SK-N-MC (cell line): ENCODE data around the gene DHX8.
"Not testable (repeated sequence)": the region's sequence is repeated elsewhere in the genome, so short reads cannot be mapped to it uniquely, and the experiment has no call there.

ENCODE experiments used
- DNase-seq: peaks from one replicate; pipeline ENCODE4 v3.0.0-alpha.2; 2011; ENCODE audit warnings: low read depth, low spot score
- H3K27ac ChIP-seq: fragments of 200-600 bp; sonication (generic); 2 replicates; pipeline ENCODE4 v1.5.1; 2016; ENCODE audit warnings: mixed run types
- H3K36me3 ChIP-seq: fragments of 200-600 bp; sonication (generic); 2 replicates; pipeline ENCODE4 v1.6.1; 2017; ENCODE audit warnings: antibody characterized with exemption, low read length, mixed read lengths; ENCODE audit not compliant: insufficient read depth
- H3K4me3 ChIP-seq: fragments of 200-600 bp; sonication (generic); 2 replicates; pipeline ENCODE4 v1.5.1; 2016
- H3K9ac ChIP-seq: fragments of 200-600 bp; sonication (generic); 2 replicates; pipeline ENCODE4 v1.8.0; 2017; ENCODE audit warnings: mixed run types, mixed read lengths; ENCODE audit not compliant: insufficient read length
- H3K9me3 ChIP-seq: fragments of 200-600 bp; sonication (generic); 2 replicates; pipeline ENCODE4 v1.6.1; 2017; ENCODE audit warnings: low read depth, mild to moderate bottlenecking, antibody characterized with exemption, low read length, moderate library complexity, mixed read lengths
- EZH2 ChIP-seq: fragments of 200-600 bp; sonication (generic); IDR thresholded peaks from one replicate; pipeline ENCODE4 v1.6.1; 2017; ENCODE audit warnings: antibody characterized with exemption
- FOXP2 ChIP-seq: optimal IDR thresholded peaks from 2 replicates; pipeline ENCODE3; 2011; ENCODE audit warnings: mild to moderate bottlenecking, moderate library complexity; ENCODE audit not compliant: insufficient read depth; ENCODE audit errors: extremely low read length, control extremely low read depth
- POLR2AphosphoS5 ChIP-seq: IDR thresholded peaks from 2 replicates; pipeline ENCODE4 v1.6.1; 2012; ENCODE audit warnings: mild to moderate bottlenecking, low read depth, low read length, borderline replicate concordance

DHX8 gene

GRCh38 chr17:43456029-43456428 lies 27.7 kb upstream of the DHX8 start:
- Histone ChIP-seq H3K36me3 (no peaks in the 10 kb centered on the region), H3K4me3 (no peak overlapping the region), H3K9ac (no peak overlapping the region), H3K9me3 (no peaks in the 10 kb centered on the region), H3K27ac (no peak overlapping the region)
- no peak for TF ChIP-seq FOXP2
- no peak for TF ChIP-seq EZH2
- TF ChIP-seq POLR2AphosphoS5, result no peak
- no peak for DNase-seq

GRCh38 chr17:43456661-43457361 lies 27.0 kb upstream of the DHX8 start:
- no peak overlapping the region for H3K27ac ChIP-seq
- no peak for DNase-seq
- TF ChIP-seq POLR2AphosphoS5 (no peak), EZH2 (no peak), FOXP2 (no peak)

GRCh38 chr17:43457362-43457692 lies 26.4 kb upstream of the DHX8 start:
- H3K9ac ChIP-seq, result no peak overlapping the region
- no peaks in the 10 kb centered on the region for H3K9me3 ChIP-seq
- H3K27ac ChIP-seq, result no peak overlapping the region
- no peaks in the 10 kb centered on the region for H3K36me3 ChIP-seq
- H3K4me3 ChIP-seq, result no peak overlapping the region
- no peak for DNase-seq
- TF ChIP-seq FOXP2, result no peak
- no peak for TF ChIP-seq EZH2
- TF ChIP-seq POLR2AphosphoS5, result no peak

More at GRCh38 chr17:43456661-43457361, 27.0 kb upstream of the DHX8 start:
- H3K9me3 ChIP-seq, result no peaks in the 10 kb centered on the region
- no peak overlapping the region for H3K4me3 ChIP-seq
- H3K9ac ChIP-seq, result no peak overlapping the region
- H3K36me3 ChIP-seq, result no peaks in the 10 kb centered on the region

GRCh38 chr17:43459878-43460277 lies 23.9 kb upstream of the DHX8 start:
- not testable (repeated sequence) for H3K4me3 ChIP-seq, H3K36me3 ChIP-seq, H3K9ac ChIP-seq, H3K9me3 ChIP-seq, H3K27ac ChIP-seq, DNase-seq

GRCh38 chr17:43461185-43461584 lies 22.6 kb upstream of the DHX8 start:
- no peak for DNase-seq
- H3K27ac ChIP-seq, result no peak overlapping the region

GRCh38 chr17:43462569-43462968 lies 21.2 kb upstream of the DHX8 start:
- not testable (repeated sequence) for H3K36me3 ChIP-seq, H3K9me3 ChIP-seq, H3K4me3 ChIP-seq, DNase-seq, H3K9ac ChIP-seq, H3K27ac ChIP-seq

More at GRCh38 chr17:43461185-43461584, 22.6 kb upstream of the DHX8 start:
- Histone ChIP-seq H3K36me3 (no peaks in the 10 kb centered on the region), H3K9me3 (no peaks in the 10 kb centered on the region), H3K4me3 (no peak overlapping the region), H3K9ac (no peak overlapping the region)
- no peak for TF ChIP-seq POLR2AphosphoS5

- H3K36me3 ChIP-seq, result no peaks in the 10 kb centered on the region
- no peak overlapping the region for H3K4me3 ChIP-seq
- TF ChIP-seq POLR2AphosphoS5, result no peak
- no peak for TF ChIP-seq FOXP2
- no peak for TF ChIP-seq EZH2
- no peaks in the 10 kb centered on the region for H3K9me3 ChIP-seq
- no peak overlapping the region for H3K27ac ChIP-seq
- DNase-seq, result no peak
- no peak overlapping the region for H3K9ac ChIP-seq
Measured at GRCh38 chr17:43463241-43463640, 20.5 kb upstream of the DHX8 start.

GRCh38 chr17:43464046-43464445 lies 19.7 kb upstream of the DHX8 start:
- TF ChIP-seq POLR2AphosphoS5 (no peak), FOXP2 (no peak), EZH2 (no peak)
- no peaks in the 10 kb centered on the region for H3K9me3 ChIP-seq
- H3K9ac ChIP-seq, result no peak overlapping the region
- H3K4me3 ChIP-seq, result no peak overlapping the region
- DNase-seq, result no peak
- H3K27ac ChIP-seq, result no peak overlapping the region
- H3K36me3 ChIP-seq, result no peaks in the 10 kb centered on the region

- Histone ChIP-seq H3K9ac (no peak overlapping the region), H3K27ac (no peak overlapping the region), H3K4me3 (no peak overlapping the region), H3K9me3 (no peaks in the 10 kb centered on the region), H3K36me3 (no peaks in the 10 kb centered on the region)
- TF ChIP-seq FOXP2, result no peak
- DNase-seq, result no peak
Measured at GRCh38 chr17:43465049-43465448, 18.7 kb upstream of the DHX8 start.

- Histone ChIP-seq H3K4me3 (no peak overlapping the region), H3K9me3 (no peaks in the 10 kb centered on the region), H3K27ac (no peak overlapping the region), H3K9ac (no peak overlapping the region), H3K36me3 (no peaks in the 10 kb centered on the region)
- TF ChIP-seq POLR2AphosphoS5 (no peak), EZH2 (no peak), FOXP2 (no peak)
- no peak for DNase-seq
Measured at GRCh38 chr17:43467981-43468581, 15.7 kb upstream of the DHX8 start.
